HT-29 (cell line): ENCODE results near the gene ST14. TPM values are rescaled to one million over a fixed set of nuclear protein-coding genes. Genes with fewer than 3 reads are reported as not detected.
"Not testable (repeated sequence)": the region's sequence is repeated elsewhere in the genome, so short reads cannot be mapped to it uniquely, and the experiment has no call there.

Source experiments
- DNase-seq: peaks from one replicate; pipeline ENCODE4 v3.0.0-alpha.2; 2015; ENCODE audit warnings: low spot score
- total RNA-seq: library from RNA; depleted of rRNA; stranded (reverse); fragments of >200 nt; shearing (Covaris generic); gene quantifications from 2 replicates; pipeline ENCODE4 v1.2.3, GENCODE V29; 2014

The ST14 gene
- total RNA-seq, 1 experiment from 2014 or later: 609 TPM

- no peak for DNase-seq
Observed at GRCh38 chr11:130188047-130188446, 28.5 kb downstream of the ST14 start.

DNA sequence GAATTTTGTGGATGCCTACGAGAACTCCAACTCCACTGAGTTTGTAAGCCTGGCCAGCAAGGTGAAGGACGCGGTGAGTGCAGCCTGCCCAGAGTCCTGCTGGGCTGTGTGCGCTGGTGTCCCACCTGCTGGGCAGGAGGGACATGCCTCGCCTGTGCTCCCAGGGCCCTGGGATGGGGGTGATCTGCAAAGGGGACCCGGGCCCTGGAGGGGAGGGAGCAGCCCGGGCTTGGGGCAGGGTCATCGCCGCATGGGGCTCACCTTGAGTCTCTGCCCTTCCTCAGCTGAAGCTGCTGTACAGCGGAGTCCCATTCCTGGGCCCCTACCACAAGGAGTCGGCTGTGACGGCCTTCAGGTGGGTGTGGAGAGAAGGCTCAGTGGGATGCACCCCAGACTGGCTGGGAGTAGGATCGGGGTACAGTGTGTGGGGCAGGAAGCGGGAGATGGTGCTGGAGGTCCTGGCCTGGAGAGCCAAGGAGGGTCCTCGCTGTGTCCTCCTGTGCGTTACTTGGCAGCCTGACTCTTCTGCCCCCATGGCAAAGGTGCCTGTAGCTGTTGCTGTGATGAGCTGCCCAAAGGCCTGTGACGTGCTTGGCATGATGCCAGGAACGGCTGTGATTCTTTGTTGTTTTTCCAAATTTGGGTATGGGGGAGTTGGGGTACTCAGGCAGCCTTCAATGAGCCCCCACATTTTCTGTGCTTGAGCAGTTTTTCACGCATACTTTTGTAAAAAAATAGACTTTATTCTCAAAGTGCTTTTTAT, 29.2 kb downstream of the ST14 start:
- peak; percentile 55 for DNase-seq

- peak; percentile 91 for DNase-seq
Observed at GRCh38 chr11:130189492-130190210, 30.1 kb downstream of the ST14 start.

DNA sequence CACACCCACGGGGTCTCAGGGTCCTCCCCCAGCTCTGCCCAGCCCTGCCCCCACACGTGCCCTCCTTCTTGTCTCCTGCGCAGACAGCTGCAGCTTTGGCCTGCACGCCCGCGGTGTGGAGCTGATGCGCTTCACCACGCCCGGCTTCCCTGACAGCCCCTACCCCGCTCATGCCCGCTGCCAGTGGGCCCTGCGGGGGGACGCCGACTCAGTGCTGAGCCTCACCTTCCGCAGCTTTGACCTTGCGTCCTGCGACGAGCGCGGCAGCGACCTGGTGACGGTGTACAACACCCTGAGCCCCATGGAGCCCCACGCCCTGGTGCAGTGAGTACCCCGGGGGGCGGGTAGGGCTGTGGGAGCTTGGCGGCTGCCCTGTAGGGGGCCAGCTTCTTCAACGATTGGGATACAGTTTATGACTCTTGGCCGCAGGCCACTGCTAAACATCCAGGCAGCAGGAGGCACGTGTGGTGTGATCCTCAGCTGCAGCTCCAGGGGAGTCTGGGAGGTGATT, 30.8 kb downstream of the ST14 start:
- no peak for DNase-seq

GRCh38 chr11:130191896-130192295, 32.3 kb downstream of the ST14 start:
- DNase-seq: no peak

DNA sequence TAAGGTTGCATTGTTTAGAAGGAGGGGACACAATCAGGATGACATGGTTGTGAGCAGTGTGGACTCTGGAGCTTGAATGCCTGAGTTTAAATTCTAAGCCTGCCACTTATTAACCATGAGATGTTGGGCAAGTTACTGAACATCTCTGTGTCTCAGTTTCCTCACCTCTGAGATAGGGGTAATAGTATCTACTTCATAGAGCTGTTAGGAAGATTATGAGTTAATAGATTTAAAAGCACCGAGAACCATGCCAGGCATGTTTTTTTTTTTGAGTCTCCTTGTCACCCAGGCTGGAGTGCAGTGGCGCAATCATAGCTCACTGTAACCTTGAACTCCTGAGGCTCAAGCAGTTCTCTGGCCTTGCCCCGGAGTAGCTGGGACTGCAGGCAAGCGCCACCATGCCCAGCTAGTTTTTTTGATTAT, 33.3 kb downstream of the ST14 start:
- no peak for DNase-seq

DNA sequence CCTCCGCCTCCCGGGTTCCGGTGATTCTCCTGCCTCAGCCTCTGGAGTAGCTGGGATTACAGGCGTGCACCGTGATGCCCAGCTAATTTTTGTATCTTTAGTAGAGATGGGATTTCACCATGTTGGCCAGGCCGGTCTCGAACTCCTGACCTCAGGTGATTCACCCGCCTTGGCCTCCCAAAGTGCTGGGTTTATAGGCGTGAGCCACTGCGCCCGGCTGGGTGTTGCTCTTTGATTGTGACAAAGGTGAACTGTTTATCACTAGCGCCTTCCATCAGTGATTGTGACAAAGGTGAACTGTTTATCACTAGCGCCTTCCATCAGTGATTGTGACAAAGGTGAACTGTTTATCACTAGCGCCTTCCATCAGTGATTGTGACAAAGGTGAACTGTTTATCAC, 34.0 kb downstream of the ST14 start:
- DNase-seq: not testable (repeated sequence)

- DNase-seq: no peak
Observed at GRCh38 chr11:130194241-130195023, 34.9 kb downstream of the ST14 start.

- no peak for DNase-seq
Observed at GRCh38 chr11:130197386-130198035, 37.9 kb downstream of the ST14 start.

GRCh38 chr11:130198292-130198691, 38.7 kb downstream of the ST14 start:
- no peak for DNase-seq

DNA sequence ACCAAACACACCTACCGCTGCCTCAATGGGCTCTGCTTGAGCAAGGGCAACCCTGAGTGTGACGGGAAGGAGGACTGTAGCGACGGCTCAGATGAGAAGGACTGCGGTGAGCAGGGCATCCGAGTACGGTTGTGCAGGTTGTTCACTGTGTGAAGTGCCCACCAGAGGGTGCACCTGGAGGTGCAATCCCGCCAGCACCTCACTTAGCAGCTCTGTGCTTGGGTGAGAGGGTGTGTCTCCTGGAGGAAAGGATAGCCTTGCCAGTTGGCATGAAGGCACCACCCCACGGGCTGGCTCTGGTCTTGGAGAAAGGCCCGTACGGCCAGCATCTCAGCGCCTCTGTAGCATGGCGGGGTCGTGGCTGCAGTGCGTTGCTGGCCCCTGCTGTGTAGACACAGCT, 39.4 kb downstream of the ST14 start:
- no peak for DNase-seq

DNA sequence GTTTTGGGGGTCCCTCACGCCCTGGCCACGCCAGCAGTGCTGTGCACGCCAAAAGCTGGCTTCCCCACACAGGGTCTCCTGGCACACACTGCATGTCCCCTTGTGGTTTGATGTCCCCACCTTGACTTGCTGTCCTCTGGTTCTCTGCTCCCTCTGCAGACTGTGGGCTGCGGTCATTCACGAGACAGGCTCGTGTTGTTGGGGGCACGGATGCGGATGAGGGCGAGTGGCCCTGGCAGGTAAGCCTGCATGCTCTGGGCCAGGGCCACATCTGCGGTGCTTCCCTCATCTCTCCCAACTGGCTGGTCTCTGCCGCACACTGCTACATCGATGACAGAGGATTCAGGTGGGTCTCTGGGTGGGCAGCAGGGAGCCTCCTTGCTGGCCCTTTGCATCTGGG, 40.2 kb downstream of the ST14 start:
- no peak for DNase-seq

DNA sequence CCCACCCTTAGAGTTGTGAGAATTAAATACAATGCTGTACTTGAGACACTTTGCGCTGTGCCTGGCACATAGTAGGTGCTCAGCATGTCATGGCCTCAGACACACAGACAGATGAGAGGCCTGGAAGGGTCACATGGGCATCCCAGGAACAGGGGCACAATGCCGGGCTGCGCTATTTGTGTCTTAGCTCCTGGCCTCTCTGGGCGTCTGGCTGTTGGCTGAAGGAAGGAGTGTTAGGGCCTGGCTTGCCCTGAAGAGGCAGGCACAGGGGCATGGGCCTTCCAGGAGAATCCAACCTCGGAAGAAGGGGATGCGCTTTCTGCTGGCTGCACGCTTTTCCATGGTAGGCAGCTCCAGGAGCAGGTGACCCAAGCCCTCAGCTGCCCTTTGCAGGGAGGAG, 41.4 kb downstream of the ST14 start:
- no peak for DNase-seq

DNA sequence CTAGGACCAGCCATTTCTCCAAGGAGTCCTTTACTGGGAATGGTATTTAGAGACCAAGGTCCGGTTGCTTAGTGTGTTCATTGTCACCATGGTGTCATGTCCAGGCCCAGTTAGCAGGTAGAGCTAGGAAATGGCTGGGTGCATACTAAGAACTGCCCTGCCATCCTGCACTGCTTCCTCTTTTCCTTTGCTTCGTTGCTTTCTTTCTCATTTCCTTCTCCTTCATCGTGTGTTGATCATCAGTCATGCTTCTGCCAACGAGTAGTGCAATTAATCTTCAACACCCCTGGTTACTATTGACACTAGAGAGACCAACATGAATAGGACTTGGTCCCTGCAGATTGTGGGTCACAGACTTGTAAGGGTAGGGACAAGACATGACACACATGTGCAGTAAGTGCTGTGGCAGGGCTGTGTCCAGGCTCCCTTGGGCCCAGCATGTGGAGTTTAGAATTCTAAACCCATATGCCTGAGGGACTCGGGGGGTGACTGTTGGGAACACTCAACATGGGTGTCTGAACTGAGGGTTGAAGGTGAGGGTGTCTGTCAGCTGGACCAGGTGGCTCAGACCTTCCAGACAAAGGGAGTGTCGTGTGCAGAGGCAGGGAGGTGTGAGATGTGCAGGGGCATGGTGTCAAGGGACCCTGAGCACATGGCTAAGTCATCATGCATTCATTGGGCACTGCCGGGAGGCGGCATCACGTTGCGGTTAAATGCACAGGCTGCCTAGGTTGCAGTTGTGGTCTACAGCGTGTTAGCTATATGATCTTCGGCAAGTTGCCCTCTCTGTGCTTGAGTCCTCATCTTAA, 42.6 kb downstream of the ST14 start:
- no peak for DNase-seq

DNA sequence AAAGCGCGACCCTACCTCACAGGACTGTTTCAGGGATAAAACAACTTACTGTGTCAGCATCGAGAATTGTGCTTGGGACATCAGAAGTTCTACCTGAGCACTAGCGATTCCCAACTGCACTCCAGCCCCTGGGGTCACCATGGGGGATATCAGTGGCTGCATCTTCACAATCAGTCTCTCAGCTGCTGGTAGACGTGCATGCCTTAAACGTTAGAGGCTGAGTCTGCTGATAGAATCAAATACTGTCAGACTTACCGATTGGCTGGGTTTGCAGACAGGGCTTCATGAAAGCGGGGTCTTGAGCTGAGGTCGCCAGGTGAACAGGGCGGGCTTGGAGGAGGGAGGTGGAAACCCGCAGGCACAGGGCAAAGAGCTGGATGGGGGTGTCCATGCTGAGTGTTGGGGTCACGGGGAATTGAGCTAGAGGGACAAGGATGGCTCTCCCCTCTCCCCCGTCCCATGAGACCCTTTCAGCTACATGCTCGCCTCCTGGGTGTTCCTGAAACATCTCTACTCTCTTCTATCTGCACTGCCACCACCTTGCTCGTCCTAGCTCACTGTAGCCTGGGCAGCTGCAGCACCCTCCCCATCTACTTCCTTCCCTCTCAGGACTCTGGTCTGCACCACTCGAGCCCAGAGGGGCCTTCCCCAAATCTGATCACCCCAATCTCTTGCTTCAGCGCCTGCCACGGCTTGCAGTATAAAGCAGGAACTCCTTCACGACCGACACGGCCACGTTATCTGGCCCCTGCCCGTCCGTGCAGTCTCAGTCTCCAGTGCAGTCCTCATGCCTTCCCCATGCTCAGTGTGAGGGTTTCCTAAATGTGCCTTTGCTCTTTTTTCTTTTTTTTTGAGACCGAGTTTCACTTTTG, 43.5 kb downstream of the ST14 start:
- DNase-seq: no peak

- no peak for DNase-seq
Observed at GRCh38 chr11:130203766-130204702, 44.5 kb downstream of the ST14 start.

DNA sequence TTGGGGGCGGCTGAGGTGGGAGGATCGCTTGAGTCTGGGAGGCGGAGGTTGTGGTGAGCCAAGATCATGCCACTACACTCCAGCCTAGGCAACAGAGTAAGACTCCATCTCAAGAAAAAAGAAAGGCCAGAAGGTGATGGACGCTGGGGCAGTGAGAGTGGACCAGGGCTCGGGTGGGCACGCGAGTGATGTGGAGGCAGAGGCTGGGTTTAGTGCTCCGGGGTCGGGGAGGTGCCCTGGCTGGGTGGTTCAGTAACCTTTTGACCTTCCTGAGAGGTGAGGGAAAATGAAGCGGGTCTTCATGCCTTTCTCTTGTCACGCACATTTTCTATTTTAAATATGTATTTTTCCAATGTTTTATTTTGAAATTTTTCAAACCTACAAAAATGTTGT, 45.1 kb downstream of the ST14 start:
- DNase-seq: no peak

DNA sequence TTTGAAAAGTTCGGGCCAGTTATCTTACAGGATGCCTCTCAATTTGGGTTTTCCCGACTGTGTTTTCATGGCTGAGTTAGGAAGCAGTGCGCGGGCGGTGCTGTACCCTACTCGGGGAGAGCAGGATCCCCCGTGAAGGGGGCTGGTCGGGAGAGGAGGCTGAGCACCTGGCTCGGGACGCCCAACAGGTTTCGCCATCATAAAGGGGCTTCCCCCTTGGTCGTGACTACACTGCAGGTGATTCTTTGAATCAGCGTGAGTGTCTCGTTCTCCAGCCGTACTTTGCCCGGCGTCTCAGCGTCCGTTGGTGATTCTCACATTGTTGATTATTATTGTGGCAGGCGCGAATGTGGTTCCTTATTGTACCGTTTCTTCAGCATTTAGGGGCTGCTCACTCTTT, 46.6 kb downstream of the ST14 start:
- no peak for DNase-seq
